Thyroid gland (tissue), 4 donors: ENCODE data around the gene SOST. TPM values are rescaled to one million over a fixed set of nuclear protein-coding genes. Genes with fewer than 3 reads are reported as not detected.

ENCODE experiments used
- DNase-seq, 2 donors: peaks; one replicate each; pipeline ENCODE4 v3.0.0-alpha.2; 2019
- H3K27ac ChIP-seq, 3 donors: fragments of 200-600 bp; sonication (generic); 1 replicate in 2 of 3; 2 replicates in 1 of 3; pipeline ENCODE4 v1.5.1; 2016 to 2019; ENCODE audit warnings: mild to moderate bottlenecking in 1 of 3, moderate library complexity in 1 of 3
- H3K27me3 ChIP-seq: fragments of 200-600 bp; sonication (generic); one replicate; pipeline ENCODE4 v1.5.1; 2019
- H3K36me3 ChIP-seq, 2 donors: fragments of 200-600 bp; sonication (generic); one replicate each; pipeline ENCODE4 v1.5.1; 2016 to 2019
- H3K4me1 ChIP-seq, 2 donors: fragments of 200-600 bp; sonication (generic); one replicate each; pipeline ENCODE4 v1.5.1; 2017 to 2019
- H3K4me3 ChIP-seq, 3 donors: fragments of 200-600 bp; sonication (generic); replicated peaks in 1 of 3; 1 replicate in 2 of 3; 2 replicates in 1 of 3; pipeline ENCODE4 v1.5.1; 2016; ENCODE audit warnings: mild to moderate bottlenecking in 1 of 3
- H3K9me3 ChIP-seq: fragments of 200-600 bp; sonication (generic); one replicate; pipeline ENCODE4 v1.5.1; 2017
- POLR2A ChIP-seq, 2 donors: fragments of 450-650 bp; IDR thresholded peaks; one replicate each; pipeline ENCODE4 v1.6.1; 2017; ENCODE audit warnings: antibody characterized with exemption in 2 of 2, mild to moderate bottlenecking in 2 of 2, moderate library complexity in 1 of 2
- WGBS, 2 donors: methylation state at CpG; one replicate each; pipeline ENCODE4 v1.1.5; 2017; 5-methylcytosine and 5-hydroxymethylcytosine counted together
- intact Hi-C: fragments of 100-400 bp; cut with DNase I; formaldehyde crosslinking; loops from one replicate; pipeline ENCODE4 v1.15.1; 2023
- total RNA-seq, 4 donors: library from RNA; depleted of rRNA; stranded (reverse); fragments of >200 nt; gene quantifications; one replicate each; pipeline ENCODE4 v1.2.3, GENCODE V29; 2016
- TF ChIP-seq, protein P1 (sequence below), 6 experiments: fragments of 200-600 bp in 3 of 6; fragments of 450-650 bp in 3 of 6; sonication (generic) in 3 of 6; IDR thresholded peaks; one replicate each; pipeline ENCODE4 v1.5.1; 2016 to 2019; ENCODE audit warnings: antibody characterized with exemption in 6 of 6, mild to moderate bottlenecking in 2 of 6, inconsistent platforms in 1 of 6, moderate library complexity in 1 of 6

Gene SOST
- total RNA-seq, 4 donors from 2014 or later: not detected

DNA sequence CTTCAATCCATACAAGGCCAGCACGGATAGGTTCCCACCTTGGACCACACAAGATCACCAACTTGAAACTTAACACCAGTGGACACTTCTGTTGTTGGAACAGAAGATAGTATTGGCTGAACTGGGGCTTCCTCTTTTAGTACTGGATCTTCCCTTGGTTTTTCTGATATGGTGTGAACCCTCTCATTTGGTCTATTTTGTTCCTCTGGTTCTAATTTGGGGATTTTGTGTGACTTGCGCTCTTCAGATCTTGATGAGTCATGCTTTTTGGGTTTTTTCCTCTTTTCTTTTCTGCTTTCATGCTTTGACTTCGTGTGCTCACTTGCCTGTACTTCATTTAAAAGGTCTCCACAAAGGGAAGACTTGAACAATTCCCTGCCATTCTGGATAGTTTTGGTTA is 39.0 kb downstream of the SOST start:
- TF ChIP-seq, protein P1, sequence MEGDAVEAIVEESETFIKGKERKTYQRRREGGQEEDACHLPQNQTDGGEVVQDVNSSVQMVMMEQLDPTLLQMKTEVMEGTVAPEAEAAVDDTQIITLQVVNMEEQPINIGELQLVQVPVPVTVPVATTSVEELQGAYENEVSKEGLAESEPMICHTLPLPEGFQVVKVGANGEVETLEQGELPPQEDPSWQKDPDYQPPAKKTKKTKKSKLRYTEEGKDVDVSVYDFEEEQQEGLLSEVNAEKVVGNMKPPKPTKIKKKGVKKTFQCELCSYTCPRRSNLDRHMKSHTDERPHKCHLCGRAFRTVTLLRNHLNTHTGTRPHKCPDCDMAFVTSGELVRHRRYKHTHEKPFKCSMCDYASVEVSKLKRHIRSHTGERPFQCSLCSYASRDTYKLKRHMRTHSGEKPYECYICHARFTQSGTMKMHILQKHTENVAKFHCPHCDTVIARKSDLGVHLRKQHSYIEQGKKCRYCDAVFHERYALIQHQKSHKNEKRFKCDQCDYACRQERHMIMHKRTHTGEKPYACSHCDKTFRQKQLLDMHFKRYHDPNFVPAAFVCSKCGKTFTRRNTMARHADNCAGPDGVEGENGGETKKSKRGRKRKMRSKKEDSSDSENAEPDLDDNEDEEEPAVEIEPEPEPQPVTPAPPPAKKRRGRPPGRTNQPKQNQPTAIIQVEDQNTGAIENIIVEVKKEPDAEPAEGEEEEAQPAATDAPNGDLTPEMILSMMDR (IDR thresholded peaks at IDR 0.05): no peak
- no peak for TF ChIP-seq POLR2A (IDR thresholded peaks at IDR 0.05)
- 84 to 90% methylated on average over 3 of the region's 3 CpGs for WGBS, 2 donors
- Histone ChIP-seq H3K36me3 (no peaks in the 10 kb centered on the region), H3K27me3 (no peaks in the 10 kb centered on the region), H3K4me3 (no peak overlapping the region), H3K27ac (no peak overlapping the region), H3K4me1 (no peaks in the 10 kb centered on the region), H3K9me3 (no peaks in the 10 kb centered on the region)
- DNase-seq: no peak
- intact Hi-C loops: no loop called here

DNA sequence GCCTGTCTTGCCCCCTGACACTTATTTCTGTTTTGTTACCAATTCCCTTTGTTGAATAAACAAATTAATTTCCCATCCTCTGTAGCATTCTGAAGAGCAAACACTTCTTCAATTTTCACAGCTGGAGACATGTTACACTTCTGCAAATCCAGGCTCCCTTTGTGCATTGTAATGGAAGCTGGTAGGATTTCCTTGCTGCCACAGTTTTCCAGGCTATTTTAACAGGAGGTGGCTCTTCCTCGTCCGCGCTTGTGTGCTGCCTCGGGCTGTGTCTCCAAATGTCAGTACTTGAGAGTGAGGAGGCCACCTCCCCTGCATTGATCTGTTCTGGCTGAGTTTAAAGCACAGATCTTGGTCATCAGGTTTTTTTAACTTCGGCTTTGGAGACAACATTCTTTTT is 40.0 kb downstream of the SOST start:
- TF ChIP-seq POLR2A (IDR thresholded peaks at IDR 0.05): no peak
- TF ChIP-seq, protein P1 (IDR thresholded peaks at IDR 0.05): no peak
- 60 to 62% methylated on average over 5 of the region's 5 CpGs for WGBS, 2 donors
- Histone ChIP-seq H3K9me3 (no peaks in the 10 kb centered on the region), H3K4me1 (no peaks in the 10 kb centered on the region), H3K36me3 (no peaks in the 10 kb centered on the region), H3K27ac (no peak overlapping the region), H3K4me3 (no peak overlapping the region), H3K27me3 (no peaks in the 10 kb centered on the region)
- no peak for DNase-seq
- intact Hi-C loops: no loop called here

DNA sequence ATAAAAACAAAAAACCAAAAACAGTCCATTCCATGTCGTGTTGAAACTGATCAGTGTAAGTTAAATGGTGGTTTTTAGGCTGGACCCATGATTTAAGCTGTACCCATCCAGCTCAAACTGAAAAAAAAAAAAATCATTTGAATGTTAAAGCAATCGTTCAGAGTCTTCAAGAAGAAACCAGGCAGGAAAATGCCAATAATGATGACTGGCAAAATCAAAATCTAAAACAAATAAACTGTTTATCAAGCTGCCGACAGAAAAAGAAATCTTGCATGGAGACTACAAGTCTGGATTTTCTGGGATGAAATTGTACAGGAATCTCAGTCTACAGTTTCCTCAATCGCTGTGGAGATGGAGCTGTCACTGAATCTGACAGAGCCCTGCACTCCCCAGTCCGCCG is 40.7 kb downstream of the SOST start:
- Histone ChIP-seq H3K36me3 (no peaks in the 10 kb centered on the region), H3K9me3 (no peaks in the 10 kb centered on the region), H3K4me3 (no peak overlapping the region), H3K27ac (no peak overlapping the region), H3K4me1 (peaks cover 5% of the 10 kb centered on the region in 2 donors), H3K27me3 (no peaks in the 10 kb centered on the region)
- whole genome bisulfite sequencing, 2 donors: 79% methylated on average over 6 of the region's 6 CpGs
- intact Hi-C loops: no loop called here
- no peak for DNase-seq
- no peak for TF ChIP-seq POLR2A (IDR thresholded peaks at IDR 0.05)
- TF ChIP-seq, protein P1 (IDR thresholded peaks at IDR 0.05): no peak

DNA sequence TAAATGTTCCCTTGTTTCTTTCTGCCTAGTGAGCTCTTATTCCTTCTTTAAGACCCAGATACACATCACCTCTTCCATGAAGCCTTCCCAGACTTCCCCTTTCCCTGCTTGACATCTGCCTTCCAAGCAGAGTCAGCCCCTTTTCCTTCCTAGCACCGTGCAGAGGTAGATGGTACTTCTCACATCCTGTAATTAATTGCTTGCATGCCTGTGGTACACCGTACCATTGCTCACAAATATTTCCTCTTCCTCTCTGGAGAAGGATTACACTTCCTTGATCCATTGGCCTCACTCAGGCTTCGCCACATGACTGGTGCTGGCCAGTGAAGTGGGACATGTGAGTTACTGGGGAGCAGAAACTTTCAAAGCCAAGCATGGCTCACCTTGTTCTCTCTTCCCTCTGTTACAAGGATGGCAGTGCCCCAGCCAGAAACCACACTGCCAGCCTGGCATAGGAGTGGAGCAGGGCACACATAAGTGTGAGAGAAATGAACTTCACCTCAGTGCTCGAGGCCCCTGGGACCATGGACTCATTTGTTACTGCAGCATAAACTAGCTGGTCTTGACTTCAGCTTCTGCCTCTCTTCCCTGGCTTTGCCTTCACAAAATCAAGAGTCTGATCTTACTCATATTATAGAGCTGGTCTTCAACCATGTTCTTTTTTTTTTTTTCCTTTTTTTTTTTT is 44.0 kb downstream of the SOST start:
- peaks cover 5% of the 10 kb centered on the region in 2 donors for H3K4me1 ChIP-seq
- no peak overlapping the region for H3K4me3 ChIP-seq
- DNase-seq: no peak
- intact Hi-C loops: no loop called here
- H3K36me3 ChIP-seq: no peaks in the 10 kb centered on the region
- H3K9me3 ChIP-seq: no peaks in the 10 kb centered on the region
- no peaks in the 10 kb centered on the region for H3K27me3 ChIP-seq
- WGBS, 2 donors: 78 to 82% methylated on average over 4 of the region's 4 CpGs
- H3K27ac ChIP-seq: no peak overlapping the region
- TF ChIP-seq, protein P1 (IDR thresholded peaks at IDR 0.05): no peak
- no peak for TF ChIP-seq POLR2A (IDR thresholded peaks at IDR 0.05)

DNA sequence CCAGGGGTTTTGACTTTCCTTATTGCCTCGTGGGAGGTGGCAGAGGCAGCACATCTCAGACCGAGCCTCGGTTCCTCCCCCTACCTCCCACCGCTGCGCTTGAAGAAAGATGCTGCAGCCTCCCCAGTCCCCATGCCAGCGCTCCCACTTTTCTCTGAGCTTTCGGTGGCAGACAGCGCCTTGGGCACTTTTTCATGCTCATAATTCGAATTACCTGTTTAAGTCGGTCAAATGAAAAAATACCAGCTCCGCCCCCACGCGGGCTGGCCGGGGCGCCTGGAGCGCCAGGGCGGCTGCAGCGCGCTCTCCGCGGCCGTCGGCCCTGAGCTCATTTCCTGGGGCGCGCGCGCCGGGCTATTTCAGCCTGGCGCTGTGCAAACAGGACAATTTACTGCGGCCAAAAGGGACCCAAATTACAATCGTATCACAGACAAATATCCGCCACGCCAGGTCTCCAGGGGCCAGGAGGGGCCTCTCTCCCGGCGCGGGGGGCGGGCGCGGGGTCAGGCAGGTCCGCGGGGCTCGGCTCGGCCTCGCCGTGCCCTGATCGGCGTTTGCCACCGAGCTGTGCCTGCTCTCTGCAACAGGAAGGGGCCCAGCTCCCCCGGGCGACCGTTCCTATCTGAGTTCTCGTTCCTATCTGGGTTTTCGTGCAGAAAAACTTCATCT is 45.0 kb downstream of the SOST start:
- TF ChIP-seq, protein P1 (IDR thresholded peaks at IDR 0.05): no peak
- no peak for TF ChIP-seq POLR2A (IDR thresholded peaks at IDR 0.05)
- Histone ChIP-seq H3K4me1 (peaks cover 5% of the 10 kb centered on the region in 2 donors), H3K27ac (peak overlapping the region in 1 of 3 donors; percentile 33), H3K4me3 (peak overlapping the region in 2 of 3 donors; percentile 2 to 18), H3K9me3 (no peaks in the 10 kb centered on the region), H3K27me3 (no peaks in the 10 kb centered on the region), H3K36me3 (no peaks in the 10 kb centered on the region)
- peak; percentile 19 to 21 for DNase-seq
- intact Hi-C loops: no loop called here
- 2 to 3% methylated on average over 13 to 53 of the region's 53 CpGs for WGBS, 2 donors
